ENCODE results near the gene OSBPL10. TPM values are rescaled to one million over a fixed set of nuclear protein-coding genes. Genes with fewer than 3 reads are reported as not detected.

The OSBPL10 gene
- total and polyA plus RNA-seq, 2 of the 8 experiments (the other 6 are each of a cell fraction or from before 2014, with no cell fraction given): 26.2 to 86.7 TPM

DNA sequence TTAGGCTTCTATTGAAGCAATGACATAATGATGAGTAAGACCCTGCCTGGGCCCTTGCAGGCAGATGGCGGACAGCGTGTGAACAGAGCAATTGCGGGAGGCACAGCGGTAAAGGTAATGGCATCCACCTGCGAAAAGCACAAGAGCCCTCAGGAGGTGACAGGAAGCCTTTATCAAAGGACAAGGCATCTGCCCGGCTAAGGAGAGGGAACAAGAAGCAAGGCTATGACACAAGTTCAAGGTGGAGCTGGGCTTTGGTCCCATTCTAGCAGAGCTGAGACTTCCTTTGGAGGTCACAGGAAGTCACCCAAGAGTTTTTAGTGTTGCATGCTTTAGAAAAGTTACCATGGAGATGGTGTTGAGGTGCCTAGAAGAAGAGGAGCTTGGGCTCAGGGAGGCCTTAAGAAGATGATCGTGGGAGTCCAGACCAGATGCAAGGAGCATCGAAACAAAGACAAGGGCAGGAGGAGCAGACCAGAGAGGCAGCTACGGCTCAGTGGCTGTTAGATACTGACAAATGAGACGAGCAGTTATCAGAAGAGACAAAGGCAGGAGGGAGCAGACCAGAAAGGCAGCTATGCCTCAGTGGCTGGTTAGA is 34.5 kb downstream of the OSBPL10 start:
- Histone ChIP-seq H3K36me3 (ENCODE audit: control insufficient read depth in 2 of 4, insufficient read depth in 4 of 4, low read length in 3 of 4) (peaks cover 0 to 5% (median 2%) of the 10 kb centered on the region in 4 experiments; a peak in 1 of 8 replicates), H3K4me2 (ENCODE audit: insufficient read depth in 1 of 2, low read depth in 2 of 2, low read length in 2 of 2) (peak overlapping the region in 1 of 2 experiments; percentile 2; a peak in 1 of 4 replicates), H3K14ac (ENCODE audit: insufficient read length) (no peak overlapping the region), H3K23ac (ENCODE audit: insufficient read length) (no peak overlapping the region), H3K9ac (replicated peaks in 1 of 4; ENCODE audit: extremely low read depth in 1 of 4, low read depth in 3 of 4, low read length in 3 of 4) (no peak overlapping the region), H2AK5ac (ENCODE audit: low read depth, low read length) (peak overlapping the region; percentile 58; the same call in 1 of the 2 replicates), H3K79me1 (ENCODE audit: low read depth, low read length) (peaks cover 11% of the 10 kb centered on the region), H3K56ac (replicated peaks; ENCODE audit: insufficient read length, low read depth, low read length) (no peak overlapping the region), H4K91ac (replicated peaks; ENCODE audit: insufficient read length, low read length) (no peak overlapping the region), H3K27ac (ENCODE audit: low read depth, low read length) (no peak overlapping the region), H4K8ac (ENCODE audit: extremely low read depth, insufficient read depth, low read length) (no peak overlapping the region), H4K20me1 (replicated peaks in 1 of 2; ENCODE audit: control insufficient read depth in 1 of 2, insufficient read depth in 2 of 2, low read length in 2 of 2) (peaks cover 0 to 4% of the 10 kb centered on the region in 2 experiments), H3K27me3 (replicated peaks in 1 of 4; ENCODE audit: control insufficient read depth in 3 of 4, extremely low read depth in 1 of 4, insufficient read depth in 3 of 4, low read length in 3 of 4) (no peaks in the 10 kb centered on the region), H2BK120ac (replicated peaks; ENCODE audit: low read depth, low read length) (no peak overlapping the region), H2BK5ac (ENCODE audit: low read depth, low read length) (peak overlapping the region; percentile 60; the same call in 1 of the 2 replicates), H2BK15ac (ENCODE audit: low read length) (no peak overlapping the region), H4K5ac (ENCODE audit: insufficient read length, low read depth, low read length) (no peak overlapping the region), H2BK20ac (ENCODE audit: low read length) (no peak overlapping the region), H2BK12ac (ENCODE audit: low read depth, low read length) (peak overlapping the region; percentile 77; the same call in 1 of the 2 replicates), H3K4me3 (ENCODE audit: extremely low read depth in 1 of 4, insufficient read depth in 2 of 4, low read depth in 3 of 4, low read length in 4 of 4) (no peak overlapping the region), H3K79me2 (ENCODE audit: control insufficient read depth in 1 of 2, insufficient read depth in 2 of 2, low read length in 2 of 2) (peaks cover 24 to 87% of the 10 kb centered on the region in 2 experiments), H3K23me2 (ENCODE audit: low read depth, low read length) (no peaks in the 10 kb centered on the region), H3K4me1 (replicated peaks in 1 of 4; ENCODE audit: control insufficient read depth in 3 of 4, insufficient read depth in 4 of 4, low read length in 3 of 4) (peaks cover 2 to 27% (median 15%) of the 10 kb centered on the region in 4 experiments), H2AFZ (ENCODE audit: low read length) (no peak overlapping the region), H3K9me3 (ENCODE audit: insufficient read depth in 2 of 2, low read depth in 1 of 2, low read length in 1 of 2) (0 out of 4 replicates have a peak, but pooled peaks cover 3 to 9% of the 10 kb centered on the region in 2 experiments), H3K18ac (ENCODE audit: extremely low read depth, low read length) (no peak overlapping the region), H3K4ac (replicated peaks; ENCODE audit: insufficient read length, low read depth, low read length) (no peak overlapping the region)
- DNase-seq (ENCODE audit: low read depth in 1 of 2, low spot score in 2 of 2) (no peak), FAIRE-seq (no peak)
- ChIA-PET POLR2A (ENCODE audit: partially characterized antibody) (interaction anchor here (1.0 to 1.5 kb wide), 2 partner anchors 13 to 15 kb away, joined by 3 to 4 read pairs; no protein-coding TSS in a partner anchor), CTCF (ENCODE audit: partially characterized antibody) (interaction anchor here (0.9 to 1.1 kb wide), 3 partner anchors 13 to 50 kb away, joined by 3 to 4 read pairs (median 3); no protein-coding TSS in a partner anchor)
- 90% methylated on average over 10 of the region's 10 CpGs; no CpG with 5 or more reads in 1 of the 2 experiments for WGBS, 2 experiments (ENCODE audit: extremely low coverage in 1 of 2, insufficient coverage in 1 of 2, insufficient read length in 1 of 2, insufficient replicate concordance in 2 of 2, low coverage in 1 of 2, low lambda C conversion rate in 2 of 2, missing lambda C conversion rate in 1 of 2)
